Measurements from ENCODE around the gene BRD1.

The BRD1 gene

GRCh38 chr22:49774046-49774445 is 53.6 kb downstream of the BRD1 start:
- Histone ChIP-seq H3K4me2 (no peak overlapping the region), H3K36me3 (ENCODE audit: insufficient read depth) (no peaks in the 10 kb centered on the region)

GRCh38 chr22:49773531-49773930 is 54.1 kb downstream of the BRD1 start:
- Histone ChIP-seq H3K4me3 (IDR thresholded peaks at IDR 0.05; ENCODE audit: insufficient read depth, low read depth, low read length) (no peak overlapping the region), H3K4me1 (ENCODE audit: low read depth, poor library complexity, severe bottlenecking) (no peaks in the 10 kb centered on the region), H2AFZ (ENCODE audit: low read depth) (no peak overlapping the region), H3K27ac (no peak overlapping the region), H3K79me2 (ENCODE audit: insufficient read depth, low read depth) (no peaks in the 10 kb centered on the region), H3K36me3 (ENCODE audit: insufficient read depth) (no peaks in the 10 kb centered on the region), H3K9ac (no peak overlapping the region), H3K27me3 (ENCODE audit: insufficient read depth, low read depth) (no peaks in the 10 kb centered on the region), H4K20me1 (ENCODE audit: insufficient read depth) (no peaks in the 10 kb centered on the region), H3K4me2 (no peak overlapping the region)
- TF ChIP-seq CTCF (conservative IDR thresholded peaks at IDR 0.05; ENCODE audit: low read depth, low read length) = no peak

More at GRCh38 chr22:49774046-49774445, 53.6 kb downstream of the BRD1 start:
- no peak overlapping the region for H2AFZ ChIP-seq (ENCODE audit: low read depth)
- TF ChIP-seq CTCF (conservative IDR thresholded peaks at IDR 0.05; ENCODE audit: low read depth, low read length) = no peak
- H3K9ac ChIP-seq = no peak overlapping the region
- no peaks in the 10 kb centered on the region for H3K4me1 ChIP-seq (ENCODE audit: low read depth, poor library complexity, severe bottlenecking)
- no peak overlapping the region for H3K27ac ChIP-seq
- H3K79me2 ChIP-seq (ENCODE audit: insufficient read depth, low read depth) = no peaks in the 10 kb centered on the region
- no peaks in the 10 kb centered on the region for H3K27me3 ChIP-seq (ENCODE audit: insufficient read depth, low read depth)
- H3K4me3 ChIP-seq (IDR thresholded peaks at IDR 0.05; ENCODE audit: insufficient read depth, low read depth, low read length) = no peak overlapping the region
- H4K20me1 ChIP-seq (ENCODE audit: insufficient read depth) = no peaks in the 10 kb centered on the region

GRCh38 chr22:49772692-49773091 is 55.0 kb downstream of the BRD1 start:
- Histone ChIP-seq H3K36me3 (ENCODE audit: insufficient read depth) (no peaks in the 10 kb centered on the region), H4K20me1 (ENCODE audit: insufficient read depth) (no peaks in the 10 kb centered on the region), H3K4me3 (IDR thresholded peaks at IDR 0.05; ENCODE audit: insufficient read depth, low read depth, low read length) (no peak overlapping the region), H3K4me1 (ENCODE audit: low read depth, poor library complexity, severe bottlenecking) (no peaks in the 10 kb centered on the region), H3K27ac (no peak overlapping the region), H3K27me3 (ENCODE audit: insufficient read depth, low read depth) (no peaks in the 10 kb centered on the region), H2AFZ (ENCODE audit: low read depth) (no peak overlapping the region), H3K4me2 (no peak overlapping the region), H3K79me2 (ENCODE audit: insufficient read depth, low read depth) (no peaks in the 10 kb centered on the region), H3K9ac (no peak overlapping the region)
- TF ChIP-seq CTCF (conservative IDR thresholded peaks at IDR 0.05; ENCODE audit: low read depth, low read length) = no peak

GRCh38 chr22:49771266-49772065 is 56.2 kb downstream of the BRD1 start:
- H4K20me1 ChIP-seq (ENCODE audit: insufficient read depth) = no peaks in the 10 kb centered on the region
- no peak overlapping the region for H3K4me2 ChIP-seq

More at GRCh38 chr22:49771266-49772065, 56.2 kb downstream of the BRD1 start:
- no peaks in the 10 kb centered on the region for H3K4me1 ChIP-seq (ENCODE audit: low read depth, poor library complexity, severe bottlenecking)
- H3K79me2 ChIP-seq (ENCODE audit: insufficient read depth, low read depth) = no peaks in the 10 kb centered on the region
- H3K9ac ChIP-seq = no peak overlapping the region
- H2AFZ ChIP-seq (ENCODE audit: low read depth) = no peak overlapping the region
- no peak for TF ChIP-seq CTCF (conservative IDR thresholded peaks at IDR 0.05; ENCODE audit: low read depth, low read length)
- H3K27me3 ChIP-seq (ENCODE audit: insufficient read depth, low read depth) = no peaks in the 10 kb centered on the region
- no peak overlapping the region for H3K27ac ChIP-seq
- H3K36me3 ChIP-seq (ENCODE audit: insufficient read depth) = no peaks in the 10 kb centered on the region
- no peak overlapping the region for H3K4me3 ChIP-seq (IDR thresholded peaks at IDR 0.05; ENCODE audit: insufficient read depth, low read depth, low read length)
